GM18873 (cell line): ENCODE data around the gene IFI27L1.
A peak's percentile ranks its signal among the peaks of the same experiment; 100 is the strongest.

Experiments used
- ATAC-seq: cut with Tn5 transposase; IDR thresholded peaks from one replicate; pipeline ENCODE4 v1.9.1; 2021; ENCODE audit warnings: mild to moderate bottlenecking, moderate library complexity, moderate number of reproducible peaks; ENCODE audit not compliant: unreplicated experiment, low FRiP score

Gene IFI27L1, protein sequence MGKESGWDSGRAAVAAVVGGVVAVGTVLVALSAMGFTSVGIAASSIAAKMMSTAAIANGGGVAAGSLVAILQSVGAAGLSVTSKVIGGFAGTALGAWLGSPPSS

DNA sequence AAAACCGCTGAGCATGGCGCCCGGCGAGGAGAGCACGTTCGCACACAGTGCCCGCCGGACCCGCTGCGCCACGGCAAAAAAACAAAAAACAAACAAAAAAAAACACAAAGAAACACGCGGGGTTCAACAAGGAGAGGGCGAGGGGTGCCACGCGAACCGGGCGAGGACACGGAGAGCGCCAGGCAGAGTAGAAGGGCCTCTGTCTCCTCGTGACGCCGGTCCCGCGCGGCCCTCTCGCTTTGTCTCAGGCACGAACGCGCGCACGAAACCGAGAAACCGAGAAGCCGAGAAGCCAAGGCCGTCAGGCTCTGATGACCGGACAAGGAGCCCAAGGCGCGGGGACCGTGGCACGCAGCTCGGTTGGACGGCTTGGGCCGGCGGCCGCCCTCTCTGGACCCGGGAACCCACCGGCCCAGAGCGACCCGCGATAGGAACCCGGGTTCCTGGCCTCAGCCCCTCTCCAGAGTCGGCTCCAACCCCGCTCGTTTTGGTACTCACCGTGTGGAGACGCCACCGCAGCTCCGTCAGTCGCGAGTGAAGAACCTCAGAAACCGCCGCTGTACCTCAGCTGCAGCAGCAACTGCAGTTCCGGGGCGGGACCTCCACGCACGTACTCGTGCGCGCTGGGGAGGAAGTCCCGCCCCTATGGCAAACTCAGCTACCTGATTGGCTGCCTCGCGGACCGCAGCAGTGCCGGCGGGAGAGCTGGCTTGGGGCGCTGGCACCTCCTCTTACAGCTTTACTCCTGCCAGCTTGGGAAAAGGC lies at the start of gene IFI27L1, which contains the start of gene DDX24:
Gene IFI27L1, plus strand, starts transcription at position 690 of the 765 bp plus-strand sequence. CDS start 15,628 bp downstream, outside the sequence.
Gene DDX24, minus strand, starts transcription at position 582 of the 765 bp plus-strand sequence. CDS start 1,460 bp downstream, outside the sequence.
- peak; percentile 95 for ATAC-seq

DNA sequence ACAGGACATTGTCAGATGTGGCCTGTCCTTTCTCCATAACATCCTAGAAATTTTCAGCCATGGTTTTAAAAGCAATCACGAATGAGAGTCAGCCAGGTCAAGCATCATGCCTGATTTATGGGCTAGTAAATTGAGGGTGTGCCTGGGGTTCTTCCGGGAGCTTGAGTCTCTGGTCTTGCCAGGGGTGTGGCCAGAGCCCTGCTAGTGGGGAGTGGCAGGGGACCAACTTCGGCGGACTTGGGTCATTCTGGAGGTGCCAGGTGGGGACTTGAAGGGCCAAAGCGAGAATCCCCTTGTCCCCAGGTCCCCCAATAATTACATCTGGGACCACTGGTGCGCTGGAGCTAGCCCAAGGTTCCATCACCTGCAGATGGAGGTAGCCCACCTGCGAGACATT lies 49.2 kb upstream of the IFI27L1 start:
- no peak for ATAC-seq

DNA sequence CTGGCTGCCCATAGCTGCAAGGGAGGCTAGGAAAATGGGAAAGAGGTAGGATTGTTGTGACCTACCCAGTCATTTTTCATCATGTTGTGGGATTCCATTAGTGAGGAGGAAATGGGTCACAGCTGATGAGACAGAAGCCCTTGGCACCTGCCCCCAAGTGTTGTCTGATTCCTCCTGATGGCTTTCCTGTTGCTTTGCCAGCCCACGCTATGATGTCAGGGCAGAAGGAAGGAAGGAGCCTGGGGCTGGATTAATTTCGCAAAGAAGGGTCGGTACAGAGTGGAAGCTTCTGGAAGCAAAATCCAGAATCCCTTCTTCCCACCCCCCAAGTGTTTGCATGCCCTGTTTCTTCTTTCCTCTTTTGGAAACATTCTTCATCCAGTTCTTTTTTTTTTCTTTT lies 46.2 kb upstream of the IFI27L1 start:
- ATAC-seq = no peak

DNA sequence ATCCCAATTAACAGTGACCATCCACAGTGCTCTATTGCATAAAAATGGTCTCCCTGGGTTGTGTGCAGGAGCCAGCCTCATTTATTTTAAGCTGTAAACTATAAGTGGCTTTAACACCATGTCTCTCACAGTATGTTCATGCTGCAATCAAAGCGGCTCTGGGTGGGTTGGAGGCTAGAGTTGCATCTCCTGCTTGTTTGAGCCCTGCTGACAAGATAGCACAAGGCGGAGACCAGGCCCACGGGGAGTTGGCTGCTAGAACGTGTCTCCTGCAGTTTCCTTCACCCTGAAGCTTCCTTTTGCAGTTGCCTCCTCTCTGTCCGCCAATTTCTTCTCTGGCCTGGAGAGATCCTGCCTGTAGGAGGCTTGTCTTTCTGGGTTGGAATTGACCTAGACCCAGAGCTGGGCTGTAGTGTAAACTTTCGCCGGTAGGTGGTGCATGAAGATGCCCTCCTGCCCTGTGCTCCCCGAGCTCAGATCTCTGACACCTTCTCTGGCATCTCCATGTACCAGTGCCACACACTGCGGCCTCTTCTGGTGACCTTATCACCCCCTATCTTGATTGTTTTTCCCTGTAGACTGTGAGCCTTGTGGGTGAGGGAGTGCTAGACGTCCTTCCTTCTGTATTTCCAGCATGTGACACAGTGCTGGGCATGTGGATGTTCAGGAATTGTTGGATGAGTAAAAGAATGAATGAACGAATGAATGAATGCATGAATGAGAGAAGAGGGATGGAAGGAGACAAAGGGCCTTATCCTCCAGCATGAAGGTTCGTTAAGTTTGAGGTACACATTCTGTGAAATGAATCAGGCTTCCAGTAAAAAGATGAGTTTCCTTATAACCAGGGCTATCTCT lies 44.6 kb upstream of the IFI27L1 start:
- peak; percentile 77 for ATAC-seq

DNA sequence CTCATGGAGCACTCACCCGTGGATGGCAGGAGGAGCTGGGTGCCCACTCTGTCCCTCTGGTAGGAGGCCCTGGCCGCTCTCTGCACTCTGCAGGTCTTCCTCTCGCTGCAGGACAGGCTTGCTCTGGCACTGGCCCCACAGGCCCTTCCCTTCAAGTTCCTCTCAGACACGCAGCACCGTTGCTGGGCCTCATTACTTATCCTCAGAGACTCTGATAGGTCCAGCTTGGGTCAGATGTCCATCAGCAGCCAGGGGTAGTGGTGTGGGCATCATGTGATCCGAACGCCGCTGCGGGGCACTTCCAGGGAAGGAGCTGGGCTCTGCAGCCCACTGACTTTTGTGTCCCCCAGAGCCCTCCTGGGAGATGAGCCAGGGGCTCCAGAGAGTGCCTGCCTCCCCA lies 43.2 kb upstream of the IFI27L1 start:
- ATAC-seq = no peak

DNA sequence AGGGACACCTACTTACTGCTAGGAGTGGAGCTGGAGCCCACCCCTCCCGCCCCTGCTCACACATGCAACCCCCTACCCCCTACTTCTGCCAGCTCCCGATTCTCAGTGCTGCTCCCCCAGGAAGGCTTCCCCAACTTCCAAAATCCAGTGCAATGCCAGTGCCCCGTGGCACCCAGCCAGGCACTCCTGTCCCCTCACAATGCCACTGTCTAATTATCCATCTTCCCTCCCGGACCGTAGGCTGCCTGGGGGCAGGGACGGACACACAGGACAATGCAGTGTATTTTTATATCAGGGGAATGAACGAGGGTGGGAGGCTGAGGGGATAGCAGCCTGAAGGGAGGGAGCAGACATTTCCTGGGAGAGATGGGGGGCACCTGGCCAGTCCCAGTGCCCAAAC lies 42.6 kb upstream of the IFI27L1 start:
- ATAC-seq = no peak

DNA sequence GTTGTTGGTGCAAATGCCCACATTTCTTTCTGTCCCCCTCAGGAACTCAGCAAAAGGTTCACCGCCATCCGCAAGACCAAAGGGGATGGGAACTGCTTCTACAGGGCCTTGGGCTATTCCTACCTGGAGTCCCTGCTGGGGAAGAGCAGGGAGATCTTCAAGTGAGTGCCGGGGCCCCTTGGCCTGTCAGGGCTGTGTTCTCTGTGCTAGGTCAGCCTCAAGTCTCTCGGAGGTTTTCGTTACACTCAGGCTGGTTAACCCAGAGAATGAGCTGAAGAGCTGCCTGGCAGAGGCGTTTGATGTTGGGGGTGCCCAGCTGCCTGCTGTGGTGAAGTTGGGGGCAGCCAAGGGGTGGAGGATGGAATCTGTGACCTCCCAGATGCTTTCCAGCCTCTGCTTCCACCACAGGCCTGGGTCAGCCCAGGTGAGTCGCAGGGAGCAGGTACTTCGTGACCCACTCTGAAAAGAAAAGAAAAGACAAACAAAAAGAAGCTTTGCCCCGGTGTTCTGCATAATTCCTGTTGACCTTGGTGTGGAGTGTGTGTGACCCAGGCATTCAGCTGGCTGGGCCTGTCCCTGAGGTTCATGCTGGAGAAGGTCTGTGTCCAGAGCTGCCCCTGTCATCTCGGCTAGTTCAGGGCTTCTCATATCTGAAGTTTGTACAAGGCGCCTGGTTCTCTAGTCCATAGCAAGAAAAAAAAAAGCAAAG lies 42.0 kb upstream of the IFI27L1 start:
- no peak for ATAC-seq

DNA sequence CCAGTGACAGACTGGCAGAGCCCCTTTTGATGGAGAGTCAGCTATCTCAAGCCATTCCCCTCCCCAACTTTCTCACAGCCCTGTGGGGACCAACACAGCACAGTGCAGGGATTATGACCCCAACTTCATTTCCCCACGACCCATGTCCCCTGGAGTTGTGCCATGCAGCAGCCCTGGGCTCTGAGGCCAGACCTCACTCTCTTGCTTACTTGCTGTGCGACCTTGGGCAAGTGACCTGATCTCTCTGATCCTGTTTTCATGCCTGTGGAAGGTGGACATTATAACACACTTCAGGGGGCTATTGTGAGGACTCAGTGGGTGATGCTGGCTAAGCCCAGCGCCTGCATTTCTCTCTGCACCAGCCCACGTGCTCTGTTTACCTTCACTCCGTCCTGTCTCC lies 40.9 kb upstream of the IFI27L1 start:
- ATAC-seq = no peak

DNA sequence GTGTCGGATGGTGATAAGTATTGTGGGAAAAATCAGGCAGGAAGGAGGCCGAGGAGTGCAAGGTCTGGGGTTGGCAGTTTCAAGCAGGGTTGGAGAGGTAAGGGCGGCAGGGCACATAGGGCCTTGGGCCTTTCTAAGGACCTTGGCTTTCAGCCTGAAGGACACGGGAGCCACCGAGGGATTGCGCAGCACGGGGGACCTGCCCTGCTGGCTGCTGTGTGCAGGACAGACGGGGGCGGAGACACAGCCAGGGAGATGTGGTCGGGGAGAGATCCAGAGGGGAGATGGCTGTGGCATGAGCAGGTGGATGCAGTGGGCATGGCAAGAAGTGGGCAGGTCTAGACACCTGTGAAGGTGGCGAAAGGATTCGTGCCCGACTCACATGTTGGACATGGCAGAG lies 40.3 kb upstream of the IFI27L1 start:
- ATAC-seq = no peak

DNA sequence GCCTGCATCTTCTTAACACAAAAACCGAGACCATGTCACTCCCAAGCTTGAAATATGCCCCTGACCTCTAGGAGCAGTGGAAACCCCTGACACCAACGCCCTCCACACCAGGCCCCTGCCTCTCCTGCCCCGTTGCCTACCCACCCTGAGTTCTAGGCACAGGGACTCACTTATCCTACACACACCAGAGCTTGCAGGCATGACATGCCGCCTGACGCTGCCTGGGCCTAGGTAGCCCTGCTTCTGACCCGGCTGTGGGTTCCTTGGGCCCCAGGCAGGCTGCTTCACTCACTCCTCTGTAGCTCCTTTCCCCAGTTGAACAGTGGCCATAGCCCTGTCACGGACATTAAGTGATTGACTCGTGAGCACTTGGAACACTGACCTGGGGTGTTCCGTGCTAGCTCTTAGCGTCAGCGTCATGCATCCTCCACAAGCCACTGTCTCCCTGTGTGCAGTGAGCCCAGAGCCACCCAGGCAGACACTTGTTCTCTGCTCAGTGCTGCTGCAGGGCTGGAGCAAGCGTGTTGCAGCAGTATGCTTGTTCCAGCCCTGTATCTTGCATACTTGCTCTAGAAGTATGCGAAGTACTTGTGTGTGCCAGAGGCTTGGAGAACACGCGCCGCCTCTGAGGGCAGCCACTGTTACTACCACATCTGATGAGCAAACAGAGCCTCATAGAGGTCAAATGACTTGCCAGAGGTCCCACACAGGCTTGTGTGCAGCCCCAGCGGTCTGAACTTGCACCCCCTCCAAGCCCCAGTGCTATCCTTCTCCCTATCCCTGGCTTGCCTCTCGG lies 39.4 kb upstream of the IFI27L1 start:
- no peak for ATAC-seq

DNA sequence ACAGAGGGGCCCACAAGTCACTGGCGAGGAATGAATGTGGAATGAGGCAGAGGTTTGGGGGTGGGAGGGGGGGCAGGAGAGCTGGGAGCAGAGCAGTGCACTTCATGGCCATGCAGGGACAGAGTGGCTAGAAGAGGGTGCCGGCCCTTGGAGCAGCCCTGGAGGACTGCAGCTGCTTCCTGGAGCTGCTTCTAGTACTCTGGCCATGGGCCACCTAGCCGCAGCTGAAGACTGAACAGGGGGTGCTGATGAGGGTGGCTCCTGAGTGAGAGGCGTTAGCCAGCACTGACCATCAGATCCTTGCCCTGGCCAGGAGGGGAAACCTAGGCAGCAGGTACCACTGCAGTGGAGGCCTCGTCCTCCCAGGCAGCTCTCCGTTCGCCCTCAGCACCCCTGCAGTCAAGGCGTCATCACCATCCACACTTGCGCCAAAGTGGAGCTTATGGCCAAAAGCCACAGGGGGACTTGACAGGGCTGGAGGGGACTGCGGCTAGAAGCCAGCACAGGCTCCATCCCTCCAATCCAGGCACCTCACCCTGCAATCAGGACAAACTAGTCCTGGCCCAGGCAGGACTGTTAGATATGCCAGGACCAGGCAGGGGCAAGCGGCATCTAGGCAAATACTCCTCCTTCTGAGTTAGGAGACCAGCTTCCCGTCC lies 38.5 kb upstream of the IFI27L1 start:
- no peak for ATAC-seq

DNA sequence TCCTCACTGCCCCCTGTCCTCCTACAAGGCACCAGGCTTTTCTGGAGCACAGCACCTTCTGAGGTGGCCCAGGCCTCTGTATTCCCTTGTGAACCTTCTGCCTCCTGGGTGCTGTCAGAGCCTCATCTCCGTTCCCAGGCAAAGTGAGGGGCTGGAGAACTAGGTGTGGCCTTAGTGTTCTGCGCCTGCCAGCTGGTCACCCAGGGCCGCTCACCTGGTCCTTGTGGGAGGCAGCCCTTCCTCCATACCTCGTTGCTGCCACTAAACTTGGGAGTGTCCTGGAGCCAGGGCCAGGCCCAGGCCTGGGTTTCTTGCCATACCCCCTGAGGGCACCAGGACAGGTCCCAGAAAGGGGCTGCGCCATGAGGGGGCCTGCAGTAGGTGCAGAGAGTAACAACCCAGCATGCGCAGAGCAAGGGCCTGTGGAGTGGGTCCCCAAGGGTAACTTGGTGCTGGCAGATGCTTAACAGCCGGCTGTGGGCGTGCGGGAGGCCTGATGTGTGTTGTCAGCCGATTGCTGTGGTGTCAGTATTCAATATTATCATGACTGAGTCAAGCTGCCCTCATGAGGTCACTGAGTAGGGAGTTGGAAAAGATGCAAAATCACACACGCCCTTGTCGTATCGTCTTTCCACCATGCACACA lies 37.9 kb upstream of the IFI27L1 start:
- no peak for ATAC-seq

DNA sequence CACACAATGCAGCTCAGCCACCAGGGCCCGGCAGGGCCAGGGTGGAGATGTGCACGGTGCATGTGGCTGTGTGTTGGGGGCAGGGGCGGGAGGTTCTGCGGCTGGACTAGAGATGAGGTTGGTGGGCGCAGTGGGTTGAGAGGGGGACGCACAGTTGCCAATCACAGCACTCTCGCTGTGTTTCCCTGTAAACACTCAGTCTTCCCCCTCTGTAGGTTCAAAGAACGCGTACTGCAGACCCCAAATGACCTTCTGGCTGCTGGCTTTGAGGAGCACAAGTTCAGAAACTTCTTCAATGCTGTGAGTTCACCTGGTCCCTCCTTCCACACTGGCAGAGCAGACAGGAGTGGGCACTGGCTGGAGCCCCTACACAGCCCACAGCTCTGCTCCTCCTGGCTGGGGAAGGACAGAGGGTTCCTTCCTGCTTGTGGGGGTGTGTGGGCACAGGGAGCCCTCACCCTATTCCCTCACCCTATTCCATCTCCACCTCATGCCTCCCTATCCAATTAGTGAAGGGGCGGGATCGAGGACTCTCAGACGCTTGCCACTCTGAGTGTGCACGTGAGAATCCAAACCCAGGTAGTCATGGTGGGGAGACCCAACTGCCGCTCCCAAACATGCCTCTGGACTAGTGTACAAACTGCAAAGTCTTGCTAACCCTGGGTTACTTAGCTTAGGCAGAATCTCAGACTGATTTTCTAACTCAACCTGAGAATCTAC lies 37.2 kb upstream of the IFI27L1 start:
- no peak for ATAC-seq

DNA sequence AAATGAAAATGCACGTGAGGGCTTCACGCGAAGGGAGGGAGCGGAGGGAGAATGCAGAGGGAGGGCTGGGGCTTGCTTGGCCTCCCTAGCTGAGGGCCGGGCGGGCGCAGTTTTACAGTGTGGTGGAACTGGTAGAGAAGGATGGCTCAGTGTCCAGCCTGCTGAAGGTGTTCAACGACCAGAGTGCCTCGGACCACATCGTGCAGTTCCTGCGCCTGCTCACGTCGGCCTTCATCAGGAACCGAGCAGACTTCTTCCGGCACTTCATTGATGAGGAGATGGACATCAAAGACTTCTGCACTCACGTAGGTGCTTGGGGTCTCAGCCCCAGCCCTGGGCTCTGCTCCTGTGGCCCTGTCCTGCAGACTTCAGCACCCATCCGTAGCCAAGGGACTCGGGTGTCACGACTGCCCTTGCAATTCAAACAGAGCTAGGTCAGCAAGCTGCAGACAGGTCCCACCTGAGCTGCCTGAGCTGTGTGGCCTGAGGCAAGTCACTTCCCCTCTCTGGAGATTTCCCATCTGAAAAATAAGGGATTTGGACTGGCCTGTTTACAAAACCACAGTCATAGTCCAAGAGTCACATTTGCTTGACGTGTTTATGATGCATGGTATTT lies 36.5 kb upstream of the IFI27L1 start:
- ATAC-seq = no peak

DNA sequence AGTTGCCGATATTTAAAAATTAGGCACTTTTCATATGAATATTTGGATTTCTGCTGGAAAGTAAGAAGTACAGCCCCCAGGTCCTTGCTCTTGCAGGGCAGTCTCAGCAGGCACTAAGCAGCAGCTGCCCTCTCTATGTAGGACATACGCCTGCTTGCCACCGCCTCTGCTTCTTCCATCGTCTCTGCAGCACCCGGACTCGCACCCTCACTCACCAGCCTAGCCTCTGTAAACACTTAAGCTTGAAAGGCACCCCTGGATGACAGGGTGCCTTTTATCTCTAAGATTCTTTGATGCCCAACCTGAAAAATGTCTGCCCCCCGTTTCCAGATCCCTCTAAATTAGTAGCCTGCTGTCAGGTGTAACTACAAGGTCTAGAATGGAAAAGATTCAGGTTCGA lies 36.0 kb upstream of the IFI27L1 start:
- ATAC-seq = no peak

DNA sequence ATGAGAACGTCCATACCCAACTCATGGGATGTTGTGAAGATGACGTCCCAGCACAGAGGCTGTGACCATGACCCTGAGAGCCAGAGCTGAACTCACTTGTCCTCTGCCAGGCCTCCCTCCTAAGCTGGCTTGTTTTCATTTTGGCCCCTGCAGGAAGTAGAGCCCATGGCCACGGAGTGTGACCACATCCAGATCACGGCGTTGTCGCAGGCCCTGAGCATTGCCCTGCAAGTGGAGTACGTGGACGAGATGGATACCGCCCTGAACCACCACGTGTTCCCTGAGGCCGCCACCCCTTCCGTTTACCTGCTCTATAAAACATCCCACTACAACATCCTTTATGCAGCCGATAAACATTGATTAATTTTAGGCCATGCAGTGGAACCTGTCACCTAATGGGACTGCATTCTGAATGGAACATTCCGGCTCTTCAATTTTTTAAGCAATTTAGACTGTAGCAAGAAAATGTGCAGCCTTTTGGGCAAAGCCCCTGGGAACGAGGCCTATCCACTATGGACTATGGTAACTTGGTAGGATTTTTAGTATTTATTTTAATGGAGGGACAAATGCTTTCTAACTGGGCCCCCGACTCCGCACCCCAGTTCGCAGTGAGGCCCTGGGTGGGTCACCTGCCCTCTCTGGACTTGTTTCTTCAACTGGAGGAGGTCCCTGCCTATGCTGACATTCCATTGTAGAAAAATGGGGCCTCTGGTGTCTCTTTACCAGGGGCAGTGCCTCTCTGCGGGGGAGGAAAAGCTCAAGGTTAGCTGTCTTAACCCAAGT lies 35.4 kb upstream of the IFI27L1 start:
- ATAC-seq = no peak

DNA sequence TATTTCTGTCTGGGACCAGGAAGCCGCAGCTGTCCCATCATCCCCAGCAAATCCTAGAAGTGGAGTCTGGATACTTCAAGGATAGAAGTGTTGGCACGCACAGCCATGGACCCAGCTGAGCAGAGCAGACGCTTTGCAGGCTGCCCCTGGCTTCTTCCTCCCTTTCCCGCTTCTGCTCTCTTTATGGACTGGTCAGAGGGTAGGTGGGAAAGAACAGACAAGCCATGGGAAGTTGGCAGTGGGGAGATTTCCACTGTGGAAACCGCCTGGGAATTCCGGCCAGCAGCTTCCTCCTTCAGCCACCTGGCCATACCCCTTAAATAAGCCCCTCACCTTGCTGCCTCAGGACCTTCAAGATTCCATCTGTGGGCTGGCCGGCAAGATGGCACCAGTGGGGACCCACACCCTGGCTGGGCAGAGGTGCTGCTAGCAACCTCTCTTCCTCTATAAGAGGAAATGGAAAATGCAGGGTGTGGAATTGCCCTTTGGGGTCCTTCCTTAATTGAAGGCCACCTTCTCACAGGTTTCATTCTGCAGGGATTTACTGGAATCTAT lies 34.3 kb upstream of the IFI27L1 start:
- no peak for ATAC-seq
